Stimulated activated naive CD4-positive, alpha-beta T cell treated with Interleukin-2 at 50 U/mL for 16 hours (primary cell): ENCODE measurements around the gene RSPRY1.

Experiments
- DNase-seq: peaks from one replicate; lab custom pipeline; 2025; lab: John Stamatoyannopoulos, UW

Gene RSPRY1

DNA sequence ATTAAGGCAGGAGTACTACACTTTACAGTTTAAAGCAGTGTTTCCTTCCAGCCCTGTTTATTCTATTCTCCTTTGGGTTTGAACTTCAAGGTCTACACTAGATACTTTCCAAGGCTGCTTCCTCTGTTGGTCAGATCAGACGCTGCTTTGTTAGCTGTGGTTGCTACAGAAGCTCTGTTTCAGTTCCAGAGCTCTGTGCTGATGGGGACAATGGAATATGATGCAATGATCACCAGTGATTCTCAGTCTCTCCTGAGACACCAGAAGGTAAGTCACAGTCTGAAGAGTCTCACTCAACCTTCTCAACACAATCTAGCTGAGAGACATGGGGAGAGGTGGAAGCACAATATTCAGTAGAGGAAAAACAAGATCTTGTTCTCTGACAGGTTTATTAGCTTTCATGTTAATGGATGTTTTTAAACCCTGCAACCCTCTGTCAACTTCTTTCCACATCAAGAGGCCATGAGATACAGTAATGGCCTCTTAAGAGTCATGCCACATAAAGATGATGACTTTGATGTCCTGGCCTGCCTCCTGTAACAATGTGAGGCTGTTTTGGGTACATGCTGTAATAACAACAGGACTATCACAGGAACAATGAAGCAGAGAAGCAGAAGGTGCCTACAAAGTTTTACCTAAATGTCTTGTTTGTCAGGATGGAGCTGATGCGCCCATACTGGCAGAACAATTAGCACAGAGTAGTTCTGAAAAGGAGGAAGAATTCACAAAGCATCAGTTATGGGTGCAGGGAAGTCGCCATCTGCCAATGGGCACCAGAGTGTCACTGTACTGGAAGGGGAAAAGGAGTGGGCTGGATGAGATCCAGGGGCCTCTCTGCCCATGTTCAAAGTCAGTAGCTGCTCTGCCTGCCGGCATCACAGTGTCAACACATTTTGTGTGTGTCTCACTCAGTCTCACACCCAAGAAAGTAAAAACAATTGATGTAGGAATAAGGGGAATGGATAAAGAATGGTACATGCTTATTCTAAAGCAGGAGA is 33.7 kb upstream of the RSPRY1 start:
- no peak for DNase-seq

- DNase-seq = no peak
These were observed 32.3 kb upstream of the RSPRY1 start for GRCh38 chr16:57153841-57154240.

DNA sequence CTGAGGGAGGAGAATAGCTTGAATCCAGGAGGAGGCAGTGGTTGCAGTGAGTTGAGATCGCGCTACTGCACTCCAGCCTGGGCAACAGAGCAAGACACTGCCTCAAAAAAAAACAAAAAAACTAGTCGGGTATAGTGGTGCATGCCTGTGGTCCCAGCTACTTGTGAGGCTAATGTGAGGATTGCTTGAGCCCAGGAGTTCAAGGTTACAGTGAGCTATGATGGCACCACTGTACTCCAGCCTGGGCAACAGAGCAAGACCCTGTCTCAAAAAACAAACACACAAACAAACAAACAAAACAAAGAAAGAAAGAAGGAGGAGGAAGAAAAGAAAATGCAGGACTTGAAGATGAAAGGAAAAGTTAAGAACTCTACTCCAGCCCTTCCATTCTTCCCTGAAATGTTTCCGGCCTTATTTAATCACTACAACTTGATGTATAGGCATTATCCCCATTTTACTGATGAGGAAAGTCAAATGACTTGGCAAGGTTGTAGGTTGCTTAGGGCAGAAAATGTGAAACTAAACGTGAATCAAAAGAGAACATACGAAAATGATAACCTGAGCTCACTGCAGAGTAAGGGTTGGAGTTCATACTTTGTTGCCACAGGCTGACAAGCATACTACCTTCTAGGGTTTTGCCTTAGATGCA is 30.3 kb upstream of the RSPRY1 start:
- DNase-seq = no peak

DNA sequence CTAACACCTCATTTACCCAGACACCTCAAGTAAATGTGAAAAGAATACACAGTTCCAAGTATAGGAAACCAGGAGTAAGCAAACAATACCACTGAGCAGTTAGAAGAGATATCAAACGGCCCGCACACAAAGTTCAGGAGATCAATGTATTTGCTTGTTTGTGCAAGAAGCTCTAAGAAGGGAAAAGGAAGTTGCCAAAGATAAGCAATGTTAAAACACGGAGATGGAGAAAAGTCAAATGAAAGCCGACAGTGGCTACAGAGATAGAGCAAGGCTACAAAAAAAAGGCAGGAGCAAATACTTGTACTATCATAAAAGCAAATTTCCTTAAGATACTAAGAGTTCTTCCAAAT is 29.8 kb upstream of the RSPRY1 start:
- no peak for DNase-seq

GRCh38 chr16:57157533-57157932 is 28.6 kb upstream of the RSPRY1 start:
- no peak for DNase-seq

GRCh38 chr16:57159447-57159846 is 26.7 kb upstream of the RSPRY1 start:
- no peak for DNase-seq

DNA sequence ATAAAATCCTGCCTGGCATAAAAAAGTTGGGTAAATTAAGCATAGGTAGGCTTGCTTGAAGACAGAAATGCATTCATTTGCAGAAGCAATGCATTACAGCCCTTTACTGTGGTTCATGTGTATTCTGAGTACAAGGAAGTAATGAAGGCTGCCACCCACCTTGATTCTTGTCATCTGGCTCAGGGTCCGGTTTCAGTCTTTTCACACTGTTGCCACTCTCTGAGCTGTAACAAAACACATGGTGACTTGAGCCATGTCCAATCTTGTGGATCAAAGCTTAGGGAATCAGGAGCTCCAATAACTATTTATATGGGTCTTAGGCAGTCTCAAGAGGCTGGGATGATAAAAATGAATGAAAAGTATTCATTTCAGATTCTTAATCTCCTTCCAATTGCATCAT is 22.3 kb upstream of the RSPRY1 start:
- no peak for DNase-seq

DNA sequence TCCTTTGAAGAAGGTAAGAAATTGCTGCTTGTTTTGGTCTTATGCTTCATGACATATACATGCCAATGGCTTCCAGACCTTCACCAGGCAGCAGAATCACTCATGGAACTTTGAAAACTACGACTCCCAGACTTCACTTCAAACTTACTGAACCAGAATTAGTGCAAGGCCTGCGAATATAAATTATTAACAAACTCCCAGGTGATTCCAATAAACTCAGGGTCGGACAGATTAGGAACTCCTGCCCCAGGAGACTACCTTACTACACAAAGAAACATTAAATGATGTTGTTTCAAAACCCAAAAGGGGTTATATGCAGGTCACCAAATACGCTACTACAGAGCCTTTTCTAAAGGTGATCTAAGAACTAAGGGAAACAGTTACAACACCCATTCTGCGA is 20.6 kb upstream of the RSPRY1 start:
- DNase-seq = no peak

DNA sequence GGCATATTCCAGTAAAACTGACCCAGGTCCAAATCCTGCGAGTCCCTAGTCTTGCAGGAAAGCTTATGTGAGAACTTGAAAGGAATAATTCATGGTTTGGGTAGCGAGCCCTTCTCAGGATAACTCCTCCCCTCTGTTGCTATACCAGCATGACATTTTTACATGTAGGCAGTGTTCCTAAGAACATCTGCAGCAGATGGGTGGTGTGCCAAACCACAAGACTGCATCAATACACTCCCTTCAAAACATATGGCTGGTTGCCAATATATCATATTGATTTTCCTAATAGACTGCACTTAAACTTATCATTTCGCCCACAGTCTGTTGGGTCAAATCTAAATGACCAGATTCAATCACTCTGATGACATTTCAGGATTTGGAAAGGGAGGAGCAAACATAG is 20.2 kb upstream of the RSPRY1 start:
- DNase-seq = no peak

DNA sequence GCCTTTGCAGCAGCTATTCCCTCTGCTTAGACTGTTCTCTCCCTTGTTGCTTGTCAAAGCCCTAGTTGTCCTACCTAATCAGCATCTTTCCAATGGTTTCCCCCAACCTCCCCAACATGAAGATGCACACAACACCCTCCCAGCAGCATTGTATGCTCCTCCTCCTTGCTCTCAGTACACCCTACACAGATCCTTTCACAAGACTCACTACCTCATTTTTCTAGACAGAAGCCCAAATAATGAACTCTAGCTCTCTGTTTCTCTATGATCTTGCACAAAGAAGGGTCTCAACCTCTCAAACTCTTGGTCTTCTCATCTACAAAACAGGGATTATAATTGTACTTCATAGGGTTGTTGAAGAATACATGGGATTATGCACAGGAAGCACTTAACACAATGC is 19.7 kb upstream of the RSPRY1 start:
- DNase-seq = no peak

DNA sequence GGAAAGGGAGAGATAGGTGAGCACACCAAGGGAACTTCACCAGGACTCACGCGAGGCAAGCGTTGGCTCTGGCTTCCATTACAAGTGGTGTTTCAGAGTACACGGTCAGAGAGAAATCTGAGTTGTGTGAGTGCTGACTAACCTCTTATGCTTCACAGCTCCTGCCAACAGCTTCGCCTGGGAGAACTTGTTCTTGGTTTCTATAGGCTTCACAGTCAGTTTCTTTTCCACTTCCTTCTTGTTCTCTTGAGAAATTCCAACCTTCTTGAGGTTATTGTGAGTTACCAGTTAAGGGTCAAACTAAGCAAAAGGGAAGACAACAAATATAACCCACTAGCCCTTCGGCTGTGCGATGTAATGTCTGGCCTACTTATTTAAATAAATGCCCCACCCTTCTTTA is 19.2 kb upstream of the RSPRY1 start:
- DNase-seq = no peak

DNA sequence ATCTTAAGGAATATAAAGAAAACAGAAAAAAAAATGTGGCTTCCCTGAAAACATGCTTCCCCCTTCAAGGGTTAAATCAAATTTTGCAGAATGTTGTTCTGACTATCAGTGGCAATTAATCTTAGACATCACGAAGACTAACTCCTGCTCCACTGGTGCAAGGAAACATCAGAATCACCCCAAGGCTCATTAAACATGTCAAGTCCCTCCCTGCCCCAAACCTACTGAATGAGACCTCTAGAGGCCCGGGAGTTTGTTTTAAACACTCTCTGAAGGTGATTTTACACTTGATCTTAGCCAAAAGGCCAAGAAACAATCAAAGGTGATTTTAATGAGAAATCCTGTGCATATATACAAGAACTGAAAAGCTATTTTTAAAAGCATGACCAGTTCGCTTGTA is 18.6 kb upstream of the RSPRY1 start:
- DNase-seq = no peak

GRCh38 chr16:57167953-57168352 is 18.2 kb upstream of the RSPRY1 start:
- DNase-seq = no peak

DNA sequence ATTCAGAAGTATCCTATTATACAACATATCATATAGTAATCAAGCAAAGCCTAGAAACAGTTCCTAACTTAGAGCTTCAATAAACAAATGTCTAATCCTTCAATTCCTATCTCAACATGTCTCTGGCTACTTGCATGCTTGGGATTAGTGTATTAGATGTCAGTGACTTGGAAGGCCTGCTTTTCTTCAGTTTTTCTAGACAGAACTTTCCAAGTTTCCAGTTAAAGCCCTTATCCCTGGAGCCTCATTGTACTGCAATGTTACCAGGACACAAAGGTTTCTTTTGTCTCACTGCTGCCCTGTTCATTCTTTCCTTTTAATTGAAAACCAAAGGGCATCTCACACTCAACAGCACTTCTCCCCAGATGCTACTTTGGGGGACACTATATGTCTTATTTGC is 16.8 kb upstream of the RSPRY1 start:
- DNase-seq = no peak

DNA sequence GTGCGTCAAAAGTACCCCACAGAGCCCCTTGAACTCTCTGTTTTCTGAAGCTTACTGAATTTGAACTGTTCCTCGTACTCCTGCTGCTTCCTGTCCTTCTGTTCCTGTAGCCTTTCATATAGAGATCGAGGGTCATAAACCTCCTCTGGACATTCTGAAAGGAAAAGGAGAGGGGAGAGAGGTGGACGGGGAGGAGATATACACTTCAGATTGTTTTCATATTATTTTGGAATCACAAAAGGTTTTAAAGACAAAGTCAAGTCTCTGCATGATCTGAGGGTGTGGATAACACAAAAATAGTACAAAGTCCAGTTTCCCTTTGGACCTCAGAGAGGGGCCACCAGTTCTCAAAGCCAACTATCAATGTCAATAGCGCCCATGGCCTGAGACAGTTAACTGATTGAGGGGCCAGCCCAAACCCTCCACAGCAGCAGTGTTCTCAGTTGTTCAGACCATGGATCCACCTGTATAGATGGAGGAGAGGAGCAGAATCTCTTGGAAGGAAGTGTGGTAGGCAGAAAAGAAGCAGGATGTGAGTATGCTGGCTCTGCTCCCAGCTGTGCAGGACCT is 13.3 kb upstream of the RSPRY1 start:
- DNase-seq = no peak

DNA sequence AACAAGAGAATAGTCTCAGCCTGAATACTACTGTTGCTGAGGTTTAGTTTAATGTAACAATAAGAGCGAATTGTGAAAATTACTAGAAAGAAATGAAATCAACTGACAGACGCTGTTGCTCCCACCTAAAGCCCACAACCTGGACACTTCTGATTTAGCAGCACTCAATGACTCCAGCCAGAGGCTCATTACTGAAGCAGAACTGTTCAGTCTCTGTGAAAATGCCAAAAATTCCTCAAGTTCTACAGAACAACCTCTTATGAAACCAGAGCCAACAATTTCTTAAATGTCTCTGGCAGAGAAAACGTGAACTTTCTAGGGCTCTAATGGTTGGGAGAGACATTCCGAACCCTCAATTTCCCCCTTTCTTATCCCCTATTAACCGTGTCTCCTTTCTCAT is 10.2 kb upstream of the RSPRY1 start:
- DNase-seq = no peak

DNA sequence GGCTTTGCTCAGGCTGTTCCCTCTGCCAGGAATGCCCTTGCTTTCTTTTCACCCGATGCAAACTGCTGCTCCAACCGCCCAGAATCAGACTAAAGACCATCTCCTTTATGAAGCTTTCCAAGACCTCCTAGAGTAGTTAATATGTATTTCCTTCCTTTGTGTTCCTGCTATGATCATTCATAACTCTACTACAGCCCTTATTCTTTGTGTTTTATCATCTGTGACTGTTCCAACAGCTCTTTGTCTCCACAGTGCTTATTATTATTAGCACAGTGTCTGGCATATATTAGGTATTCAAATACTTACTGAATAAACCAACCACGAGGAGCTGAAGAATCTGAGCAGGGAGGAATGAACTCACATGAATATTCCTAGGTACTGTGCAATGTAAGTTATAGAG is 7.9 kb upstream of the RSPRY1 start:
- DNase-seq = no peak

GRCh38 chr16:57178793-57179212 is 7.3 kb upstream of the RSPRY1 start:
- no peak for DNase-seq

DNA sequence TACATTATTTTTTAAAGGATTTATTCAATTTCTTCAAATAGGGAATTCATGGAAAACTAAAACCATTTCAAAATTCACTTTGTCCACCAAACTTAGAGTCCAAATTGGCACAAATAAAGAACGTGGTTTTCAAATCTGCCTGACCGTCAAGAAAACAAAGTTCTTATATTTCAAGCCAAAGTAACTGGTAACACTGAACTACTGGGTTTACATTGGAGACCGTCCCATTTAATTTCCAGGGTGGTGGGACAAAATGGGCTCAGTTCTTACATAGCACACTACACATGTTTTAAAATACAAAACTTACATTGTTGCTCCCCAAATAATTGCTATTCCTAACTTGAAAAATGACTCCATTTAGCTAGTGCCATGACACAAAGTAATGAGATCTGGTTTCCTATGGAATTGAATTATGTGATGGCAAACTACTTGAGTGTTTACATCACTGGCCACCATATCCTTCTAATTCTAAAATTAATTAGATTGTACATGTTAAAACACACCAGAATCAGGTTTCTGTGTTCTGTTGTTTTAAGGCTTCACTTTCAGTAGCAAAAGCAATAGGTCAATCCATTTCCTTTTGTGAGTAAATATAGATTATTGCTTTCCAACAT is 6.8 kb upstream of the RSPRY1 start:
- DNase-seq = no peak

DNA sequence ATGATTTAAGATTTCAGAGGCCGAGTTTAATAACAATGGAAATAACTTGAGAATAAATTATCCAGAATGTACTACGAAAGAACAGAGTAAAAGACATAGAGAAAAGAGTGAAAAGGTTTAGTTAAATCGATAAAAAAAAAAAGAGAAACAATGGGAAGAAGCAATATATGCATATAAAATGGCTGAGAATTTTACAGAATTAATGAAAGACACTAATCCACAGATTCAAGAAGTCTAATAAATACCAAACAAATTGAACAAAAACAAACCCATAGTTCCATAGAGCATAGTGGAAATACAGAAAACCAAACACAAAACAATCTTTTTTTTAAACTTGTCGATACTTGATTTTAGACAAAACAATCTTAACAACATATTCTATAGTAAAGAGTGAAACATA is 2.0 kb upstream of the RSPRY1 start:
- DNase-seq = no peak

- no peak for DNase-seq
These were observed 1.2 kb upstream of the RSPRY1 start for GRCh38 chr16:57184887-57185445.

DNA sequence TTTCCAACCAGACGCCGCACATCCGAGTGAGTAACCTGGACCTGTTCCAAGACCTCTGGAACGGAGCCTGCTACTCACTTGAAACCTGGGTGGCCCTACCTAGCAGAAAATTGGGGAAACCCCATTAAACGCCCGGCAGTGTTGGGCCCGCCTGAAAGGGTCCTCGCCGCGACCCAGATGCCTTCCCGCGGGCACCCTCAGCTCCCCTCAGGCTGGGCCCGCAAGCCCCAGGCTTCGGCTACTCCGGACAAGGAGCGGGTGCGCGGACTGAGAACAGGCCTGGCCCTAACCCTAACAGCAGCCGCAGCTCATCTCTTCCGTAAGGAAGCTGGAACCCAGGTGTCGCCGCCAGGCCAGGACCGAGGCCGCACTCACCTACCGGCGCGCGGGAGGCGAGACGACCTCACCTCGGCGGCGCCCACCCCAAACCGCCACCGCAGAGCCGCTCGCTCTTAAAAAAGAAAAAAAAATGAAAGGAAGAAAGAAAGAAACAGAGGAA is 634 bp upstream of the RSPRY1 start:
- DNase-seq = peak; percentile 25
